ENCODE results near the gene OR1I1.
"Not testable (repeated sequence)": the region's sequence is repeated elsewhere in the genome, so short reads cannot be mapped to it uniquely, and the experiment has no call there.

Gene OR1I1

DNA sequence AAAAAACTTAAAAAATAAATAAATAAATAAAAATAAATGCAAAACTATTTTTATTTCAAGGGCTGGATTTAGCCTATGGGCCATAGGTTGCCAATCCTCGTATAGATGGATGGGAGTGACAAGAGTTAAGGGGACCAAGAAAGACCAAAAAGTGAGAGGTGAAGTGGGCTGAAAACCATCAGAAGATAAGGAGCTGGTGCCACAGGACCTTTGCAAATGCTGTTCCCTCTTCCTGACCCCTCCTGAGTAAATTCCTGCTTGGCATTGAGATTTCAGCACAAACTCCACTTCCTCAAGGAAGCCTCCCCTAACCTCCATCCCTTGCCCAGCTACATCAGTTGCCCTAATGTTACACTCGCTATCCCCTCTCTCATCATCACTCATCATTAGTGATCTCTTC is 11.0 kb downstream of the OR1I1 start:
- DNase-seq = no peak
- intact Hi-C loops (cut with DNase I) = loop anchor here (2.0 to 5.0 kb wide), 2 partner anchors 58 to 464 kb away; no protein-coding TSS in a partner anchor

DNA sequence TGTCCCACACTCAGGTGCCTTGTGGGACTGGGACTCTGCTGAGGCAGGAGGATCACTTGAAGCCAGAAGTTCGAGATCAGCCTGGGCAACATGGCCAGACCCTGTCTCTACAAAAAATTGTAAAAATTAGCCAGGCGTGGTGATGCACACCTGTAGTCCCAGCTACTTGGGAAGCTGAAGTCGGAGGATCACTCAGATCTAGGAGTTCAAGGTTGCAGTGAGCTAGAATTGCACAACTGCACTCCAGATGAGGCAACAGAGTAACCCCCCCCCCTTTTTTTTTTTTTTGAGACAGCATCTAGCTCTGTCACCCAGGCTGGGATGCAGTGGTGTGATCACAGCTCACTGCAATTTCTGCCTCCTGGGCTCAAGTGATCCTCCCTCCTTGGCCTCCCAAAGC is 14.2 kb downstream of the OR1I1 start:
- intact Hi-C loops (cut with DNase I) = no loop called here

DNA sequence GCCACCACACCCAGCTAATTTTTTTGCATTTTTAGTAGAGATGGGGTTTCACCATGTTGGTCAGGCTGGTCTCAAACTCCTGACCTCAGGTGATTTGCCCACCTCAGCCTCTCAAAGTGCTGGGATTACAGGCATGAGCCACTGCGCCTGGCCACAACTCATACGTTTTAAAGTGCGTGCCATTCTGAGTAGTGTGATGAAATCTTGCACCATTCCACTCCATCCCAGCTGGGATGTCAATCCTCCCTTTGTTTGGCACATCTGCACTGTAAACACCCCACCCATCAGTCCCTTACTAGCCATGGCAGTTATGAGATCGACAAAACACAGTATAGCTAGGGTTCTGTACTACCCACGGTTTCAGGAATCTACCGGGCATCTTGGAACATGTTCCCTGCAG is 16.0 kb downstream of the OR1I1 start:
- DNase-seq; intact Hi-C loops (cut with DNase I): not testable (repeated sequence)

More for the DNA sequence above, 14.2 kb downstream of the OR1I1 start:
- no peak for DNase-seq

DNA sequence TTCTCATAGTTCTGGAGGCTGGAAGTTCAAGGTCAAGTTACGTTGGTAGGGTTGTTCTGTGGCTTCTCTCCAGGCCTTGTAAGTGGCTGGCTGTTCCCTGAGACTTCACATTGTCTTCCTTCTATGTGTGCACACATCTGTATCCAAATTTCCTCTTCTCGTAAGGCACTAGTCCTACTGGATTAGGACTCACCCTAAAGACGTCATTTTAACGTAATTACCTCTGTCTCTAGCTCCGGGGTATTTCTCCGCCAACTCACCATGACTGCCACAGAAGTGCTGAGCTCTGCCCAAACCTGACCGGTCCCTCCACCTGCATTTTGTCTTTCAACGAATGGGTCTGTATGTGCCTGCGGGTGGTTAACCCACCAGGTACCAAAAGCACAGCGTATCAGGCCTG is 16.4 kb downstream of the OR1I1 start:
- no peak for DNase-seq
- intact Hi-C loops (cut with DNase I) = no loop called here

DNA sequence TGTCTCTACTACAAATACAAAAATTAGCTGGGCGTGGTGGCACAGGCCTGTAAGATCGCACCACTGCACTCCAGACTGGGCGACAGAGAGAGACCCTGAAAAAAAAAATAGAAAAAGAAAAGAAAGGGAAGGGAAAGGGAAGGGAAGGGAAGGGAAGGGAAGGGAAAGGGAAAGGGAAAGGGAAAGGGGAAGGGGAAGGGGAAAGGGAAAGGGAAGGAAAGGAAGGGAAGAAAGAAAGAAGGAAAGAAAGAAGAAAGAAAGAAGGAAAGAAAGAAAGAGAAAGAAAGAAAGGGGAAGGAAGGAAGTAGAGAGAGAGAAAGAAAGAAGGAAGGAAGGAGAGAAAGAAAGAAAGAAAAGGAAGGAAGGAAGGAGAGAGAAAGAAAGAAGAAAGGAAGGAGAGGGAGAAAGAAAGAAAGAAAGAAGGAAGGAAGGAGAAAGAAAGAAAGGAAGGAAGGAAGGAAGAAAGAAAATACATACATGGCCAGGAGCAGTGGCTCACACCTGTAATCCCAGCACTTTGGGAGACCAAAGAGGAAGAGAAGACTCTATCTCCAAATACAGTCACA is 17.1 kb downstream of the OR1I1 start:
- DNase-seq = no peak
- intact Hi-C loops (cut with DNase I) = no loop called here

DNA sequence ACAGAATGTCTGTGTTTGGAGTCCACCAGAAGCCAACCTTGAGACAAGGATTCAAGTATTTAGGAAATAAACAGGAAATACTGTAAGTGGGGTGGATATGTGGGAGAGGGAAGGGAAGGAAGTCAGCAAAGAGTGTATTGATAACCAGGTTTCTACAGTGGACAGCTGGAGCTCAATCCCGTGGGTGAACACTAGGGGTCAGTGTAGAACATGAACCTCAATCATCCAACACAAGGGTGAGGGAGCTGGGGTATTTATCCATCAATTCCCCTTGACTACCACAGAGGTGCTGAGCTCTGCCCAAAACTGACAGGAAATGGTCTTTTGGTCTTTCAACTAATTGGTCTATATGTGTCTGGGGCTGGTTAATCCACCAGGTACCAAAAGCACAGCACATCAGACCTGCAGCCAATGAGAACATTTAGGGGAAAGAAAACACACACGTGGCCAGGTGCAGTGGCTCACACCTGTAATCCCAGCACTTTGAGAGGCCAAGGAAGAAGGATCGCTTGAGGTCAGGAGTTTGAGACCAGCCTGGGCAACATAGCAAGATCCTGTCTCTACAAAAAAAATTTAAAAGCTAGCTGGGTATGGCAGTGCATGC is 19.6 kb downstream of the OR1I1 start:
- peak in 6 of 42 donors; percentile 12 to 64 (median 32) for DNase-seq
- intact Hi-C loops (cut with DNase I) = no loop called here

DNA sequence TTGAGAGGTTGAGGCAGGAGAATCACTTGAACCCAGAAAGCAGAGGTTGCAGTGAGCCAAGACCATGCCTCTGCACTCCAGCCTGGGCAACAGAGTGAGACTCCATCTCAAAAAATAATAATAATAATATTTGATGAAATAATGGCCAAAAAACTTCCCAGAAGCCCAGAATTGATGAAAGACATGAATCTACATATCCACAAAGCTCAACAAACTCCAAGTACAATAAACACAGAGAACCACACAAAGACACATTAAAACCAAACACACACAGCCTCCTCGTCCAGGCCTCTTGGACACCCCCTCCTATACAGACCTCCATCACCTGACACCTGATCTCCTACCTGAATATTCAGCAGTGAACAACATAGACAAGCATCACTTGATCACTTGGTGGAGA is 22.0 kb downstream of the OR1I1 start:
- no peak for DNase-seq
- intact Hi-C loops (cut with DNase I) = no loop called here

DNA sequence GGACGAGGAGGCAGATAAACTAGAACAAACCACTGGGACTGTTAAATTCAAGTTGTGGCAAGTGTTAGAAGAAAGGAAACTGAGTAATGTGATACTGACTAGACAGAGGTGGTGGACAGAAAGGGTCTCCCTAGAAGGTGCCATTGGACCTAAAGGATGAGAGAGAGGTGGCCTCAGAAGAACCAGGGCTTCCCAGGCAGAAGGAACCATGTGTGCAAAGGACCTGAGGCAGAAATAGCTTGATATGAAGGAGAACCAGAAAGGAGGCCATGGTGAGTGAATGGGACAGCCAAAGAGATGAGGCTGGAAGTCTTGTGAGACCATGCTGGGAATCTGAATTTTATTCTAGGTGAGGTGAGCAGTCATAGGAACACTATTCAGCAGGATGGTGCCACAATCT is 22.4 kb downstream of the OR1I1 start:
- no peak for DNase-seq
- intact Hi-C loops (cut with DNase I) = no loop called here

DNA sequence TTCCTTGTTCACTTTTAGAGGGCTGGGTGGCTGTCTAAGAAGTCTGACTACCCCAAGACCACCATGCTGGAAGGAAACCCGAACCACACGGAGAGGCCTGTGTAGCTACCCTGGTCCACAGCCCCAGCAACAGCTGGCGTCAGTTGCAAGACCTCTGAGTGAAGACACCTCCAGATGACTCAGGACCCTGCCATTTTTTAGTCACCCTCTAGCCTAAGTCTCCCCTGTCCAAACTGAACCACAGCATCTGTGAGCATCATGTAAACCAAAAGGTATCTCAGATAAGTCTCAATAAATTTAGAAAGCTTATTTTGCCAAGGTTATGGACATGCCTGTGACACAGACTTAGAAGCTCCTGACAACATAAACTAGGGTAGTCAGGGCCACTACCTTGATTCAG is 23.0 kb downstream of the OR1I1 start:
- intact Hi-C loops (cut with DNase I) = no loop called here
- DNase-seq = no peak

DNA sequence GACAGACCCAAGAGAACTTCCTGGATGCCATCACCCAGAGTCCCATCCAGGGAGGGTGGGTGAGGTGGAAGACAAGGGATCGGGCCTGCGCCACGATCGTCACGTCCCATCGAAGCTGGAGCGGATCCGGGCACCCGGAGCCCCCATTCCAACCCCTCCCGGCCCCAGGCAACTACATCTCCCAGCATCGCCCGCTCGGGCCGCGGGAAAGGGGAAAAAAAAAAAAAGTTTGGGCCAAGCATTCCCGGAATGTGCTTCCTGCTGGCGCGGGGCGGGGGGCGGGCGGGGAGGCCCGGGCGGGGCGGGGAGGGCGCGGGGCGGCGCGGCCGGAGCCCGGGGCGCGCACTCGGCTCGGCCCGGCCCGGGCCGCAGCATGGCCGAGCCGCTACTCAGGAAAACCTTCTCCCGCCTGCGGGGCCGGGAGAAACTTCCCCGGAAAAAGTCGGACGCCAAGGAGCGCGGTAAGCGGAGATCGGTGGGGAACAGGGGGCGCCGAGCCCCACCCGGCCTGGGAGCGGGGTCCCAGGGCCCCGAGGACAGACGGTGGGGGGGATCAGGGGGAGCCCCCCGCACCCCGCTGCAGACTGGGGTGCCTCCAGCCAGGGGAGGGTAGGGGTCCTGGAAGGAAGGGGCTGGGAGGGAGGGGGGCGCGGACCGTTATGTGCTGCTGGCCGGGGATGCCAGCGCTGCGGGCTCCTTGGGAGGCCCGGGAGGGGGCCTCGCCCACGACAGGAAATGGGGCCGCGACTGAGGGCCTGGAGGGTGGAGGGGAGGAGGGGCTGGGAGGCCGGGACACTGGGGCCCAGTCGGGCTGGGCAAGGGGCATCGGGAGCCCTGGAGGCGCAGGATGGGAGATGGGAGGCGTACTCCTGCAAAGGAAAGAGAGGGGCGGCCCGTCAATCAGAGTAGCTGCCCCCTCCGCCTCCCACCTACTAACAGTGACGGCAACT is 25.3 kb downstream of the OR1I1 start, which contains the start of gene SYDE1:
SYDE1 (plus strand) TSS at position 341 of the 950 bp plus-strand sequence; CDS start at position 374, 33 bp downstream.
- intact Hi-C loops (cut with DNase I) = no loop called here
- DNase-seq = peak in 1 of 42 donors; percentile 37

DNA sequence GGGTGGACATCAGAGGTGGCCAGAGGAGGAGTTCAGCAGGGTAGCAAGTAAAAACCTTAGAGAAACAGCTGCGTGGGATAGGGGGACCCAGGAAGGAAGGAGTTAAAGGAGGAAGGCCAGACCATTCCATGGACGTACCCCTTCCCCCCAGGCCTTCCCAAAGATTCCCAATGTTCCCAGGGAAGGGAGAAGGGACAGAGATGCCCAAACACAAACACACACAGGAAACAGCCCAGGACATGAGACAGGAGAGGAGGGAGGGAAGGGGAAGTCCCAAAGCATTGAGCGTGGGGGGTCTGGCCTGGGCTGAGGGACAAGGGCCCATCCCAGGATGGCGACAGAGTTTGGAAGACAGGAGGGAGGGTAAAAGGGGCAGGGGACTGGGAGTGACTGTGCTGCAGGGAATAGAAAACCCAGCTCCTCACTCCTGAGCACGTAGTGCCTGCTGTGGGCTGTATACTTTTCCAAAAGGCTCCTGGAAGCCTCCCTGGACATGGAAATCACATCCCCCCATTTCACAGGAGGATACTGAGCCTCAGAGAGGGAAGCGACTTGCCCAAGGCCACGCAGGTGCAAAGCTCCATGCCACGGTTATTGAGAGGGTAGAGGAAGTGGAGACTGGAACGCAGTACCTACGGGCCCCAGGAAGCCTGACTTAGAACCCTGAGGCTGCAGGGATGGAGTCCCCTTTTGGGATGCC is 26.3 kb downstream of the OR1I1 start:
- intact Hi-C loops (cut with DNase I) = no loop called here
- no peak for DNase-seq

DNA sequence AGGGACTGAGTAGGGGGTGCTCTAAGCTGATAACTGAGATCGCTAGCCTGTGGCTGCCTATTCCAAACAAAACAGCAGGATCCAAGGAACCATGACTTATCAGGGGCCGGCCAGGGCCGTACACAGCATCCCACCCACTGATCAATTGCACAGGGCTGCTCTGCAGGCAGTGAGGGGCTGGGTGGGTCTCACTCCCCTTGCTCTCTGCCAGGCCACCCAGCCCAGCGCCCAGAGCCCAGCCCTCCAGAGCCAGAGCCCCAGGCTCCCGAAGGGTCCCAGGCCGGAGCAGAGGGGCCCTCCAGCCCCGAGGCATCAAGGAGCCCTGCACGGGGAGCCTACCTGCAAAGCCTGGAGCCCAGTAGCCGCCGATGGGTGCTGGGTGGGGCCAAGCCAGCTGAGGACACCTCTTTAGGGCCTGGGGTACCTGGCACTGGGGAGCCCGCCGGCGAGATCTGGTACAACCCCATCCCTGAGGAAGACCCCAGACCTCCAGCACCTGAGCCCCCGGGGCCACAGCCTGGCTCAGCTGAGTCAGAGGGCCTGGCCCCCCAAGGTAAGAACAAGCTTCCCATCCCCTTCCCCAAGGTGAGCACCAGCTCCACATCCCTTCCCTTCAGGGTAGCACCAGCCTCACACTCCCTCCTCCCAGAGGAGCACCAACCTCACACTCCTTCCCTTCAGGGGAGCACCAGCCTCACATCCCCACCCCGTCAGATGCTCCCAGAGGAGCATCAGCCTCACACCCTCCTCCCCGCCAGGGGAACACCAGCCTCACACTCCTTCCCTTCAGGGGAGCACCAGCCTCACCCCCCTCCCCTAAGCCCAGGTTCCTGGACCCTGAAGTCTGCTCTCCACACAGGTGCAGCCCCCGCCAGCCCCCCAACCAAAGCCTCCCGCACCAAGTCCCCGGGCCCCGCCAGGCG is 27.1 kb downstream of the OR1I1 start:
- no peak for DNase-seq
- intact Hi-C loops (cut with DNase I) = no loop called here

DNA sequence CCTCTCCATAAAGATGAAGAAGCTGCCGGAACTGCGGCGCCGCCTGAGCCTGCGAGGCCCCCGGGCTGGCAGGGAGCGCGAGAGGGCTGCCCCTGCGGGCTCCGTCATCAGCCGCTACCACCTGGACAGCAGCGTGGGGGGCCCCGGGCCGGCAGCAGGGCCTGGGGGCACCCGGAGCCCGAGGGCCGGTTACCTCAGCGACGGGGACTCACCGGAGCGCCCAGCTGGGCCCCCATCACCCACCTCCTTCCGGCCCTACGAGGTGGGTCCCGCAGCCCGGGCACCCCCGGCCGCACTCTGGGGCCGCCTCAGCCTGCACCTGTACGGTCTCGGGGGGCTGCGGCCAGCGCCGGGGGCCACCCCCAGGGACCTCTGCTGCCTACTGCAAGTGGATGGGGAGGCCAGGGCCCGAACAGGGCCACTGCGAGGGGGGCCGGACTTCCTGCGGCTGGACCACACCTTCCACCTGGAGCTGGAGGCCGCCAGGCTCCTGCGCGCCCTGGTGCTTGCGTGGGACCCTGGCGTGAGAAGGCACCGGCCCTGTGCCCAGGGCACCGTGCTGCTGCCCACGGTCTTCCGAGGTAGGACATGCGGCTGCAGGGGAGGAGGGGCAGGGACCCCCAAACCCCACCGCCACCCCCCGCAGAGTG is 27.9 kb downstream of the OR1I1 start:
- intact Hi-C loops (cut with DNase I) = no loop called here
- DNase-seq = no peak

DNA sequence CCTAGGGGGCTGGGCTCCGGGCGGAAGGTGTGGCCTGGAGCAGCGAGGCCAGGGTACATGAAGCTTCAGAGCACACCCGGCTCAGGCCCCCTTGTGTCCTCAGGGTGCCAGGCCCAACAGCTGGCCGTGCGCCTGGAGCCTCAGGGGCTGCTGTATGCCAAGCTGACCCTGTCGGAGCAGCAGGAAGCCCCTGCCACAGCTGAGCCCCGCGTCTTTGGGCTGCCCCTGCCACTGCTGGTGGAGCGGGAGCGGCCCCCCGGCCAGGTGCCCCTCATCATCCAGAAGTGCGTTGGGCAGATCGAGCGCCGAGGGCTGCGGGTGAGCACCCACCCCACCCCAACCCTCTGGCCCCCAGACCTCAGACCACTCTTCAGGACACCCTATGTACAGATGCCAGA is 28.4 kb downstream of the OR1I1 start:
- DNase-seq = no peak
- intact Hi-C loops (cut with DNase I) = no loop called here

DNA sequence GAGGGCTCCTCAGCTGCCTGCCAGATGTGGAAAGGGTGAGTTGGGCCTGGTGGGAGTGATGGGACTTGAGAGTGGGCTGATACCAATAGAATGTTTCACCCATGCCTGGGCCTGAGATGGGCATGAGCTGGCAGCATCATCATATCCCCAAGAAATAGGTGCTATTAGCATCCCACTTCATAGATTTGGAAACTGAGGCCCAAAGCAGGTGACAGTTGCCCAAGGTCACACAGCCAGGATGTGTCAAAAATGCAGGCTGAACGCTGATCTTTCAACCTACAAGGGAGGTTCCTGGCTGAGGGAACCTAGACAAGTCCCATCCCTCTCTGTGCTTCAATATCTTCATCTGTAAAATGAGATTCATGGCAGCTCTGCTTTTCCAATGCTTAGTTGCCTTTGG is 29.7 kb downstream of the OR1I1 start:
- intact Hi-C loops (cut with DNase I) = no loop called here
- no peak for DNase-seq

DNA sequence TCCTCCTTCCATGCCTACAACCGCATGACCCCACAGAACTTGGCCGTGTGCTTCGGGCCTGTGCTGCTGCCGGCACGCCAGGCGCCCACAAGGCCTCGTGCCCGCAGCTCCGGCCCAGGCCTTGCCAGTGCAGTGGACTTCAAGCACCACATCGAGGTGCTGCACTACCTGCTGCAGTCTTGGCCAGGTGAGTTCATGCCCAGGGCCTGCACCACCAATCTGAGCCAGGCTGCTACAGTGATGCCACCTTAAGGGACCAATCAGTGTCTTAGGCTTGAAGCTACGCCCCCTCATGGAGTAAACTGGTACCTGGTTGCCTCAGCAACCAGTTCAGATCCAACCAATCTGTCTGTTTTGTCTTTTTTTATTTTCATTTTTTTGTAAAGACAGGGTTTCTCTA is 30.4 kb downstream of the OR1I1 start:
- intact Hi-C loops (cut with DNase I) = no loop called here
- DNase-seq = peak in 1 of 42 donors; percentile 28

DNA sequence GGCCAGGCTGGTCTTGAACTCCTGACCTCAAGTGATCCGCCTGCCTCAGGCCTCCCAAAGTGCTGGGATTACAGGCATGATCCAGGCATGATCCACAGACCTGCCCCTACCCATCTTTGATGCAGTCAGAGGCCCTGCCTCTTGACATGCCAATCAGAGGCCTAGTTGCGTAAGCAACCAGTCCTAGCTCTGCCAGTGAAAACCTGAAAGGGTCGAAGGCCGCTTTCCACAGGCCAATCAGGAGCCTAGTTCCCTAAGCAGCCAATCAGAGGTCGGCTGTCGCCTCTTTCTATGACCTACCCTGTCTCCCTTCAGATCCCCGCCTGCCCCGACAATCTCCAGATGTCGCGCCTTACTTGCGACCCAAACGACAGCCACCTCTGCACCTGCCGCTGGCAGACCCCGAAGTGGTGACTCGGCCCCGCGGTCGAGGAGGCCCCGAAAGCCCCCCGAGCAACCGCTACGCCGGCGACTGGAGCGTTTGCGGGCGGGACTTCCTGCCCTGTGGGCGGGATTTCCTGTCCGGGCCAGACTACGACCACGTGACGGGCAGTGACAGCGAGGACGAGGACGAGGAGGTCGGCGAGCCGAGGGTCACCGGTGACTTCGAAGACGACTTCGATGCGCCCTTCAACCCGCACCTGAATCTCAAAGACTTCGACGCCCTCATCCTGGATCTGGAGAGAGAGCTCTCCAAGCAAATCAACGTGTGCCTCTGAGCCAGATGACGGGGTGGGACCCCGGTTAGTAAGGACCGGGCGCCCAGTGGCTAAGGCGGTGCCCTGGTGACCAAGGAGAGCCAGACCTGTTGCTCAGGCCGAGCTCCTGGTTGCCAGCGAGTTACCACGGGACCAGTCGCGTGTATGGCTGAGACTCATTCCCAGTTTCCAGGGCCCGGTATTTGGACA is 31.5 kb downstream of the OR1I1 start:
- DNase-seq = no peak
- intact Hi-C loops (cut with DNase I) = no loop called here

Measured in head of caudate nucleus (tissue), 42 donors.